ENCODE data around the gene CLEC7A. TPM values are rescaled to one million over a fixed set of nuclear protein-coding genes. Genes with fewer than 3 reads are reported as not detected.

CLEC7A gene
- total RNA-seq, 3 donors from 2014 or later (not counting 1 experiment from before 2014, with no cell fraction given): 7.7 to 22.3 (median 20.8) TPM

GRCh38 chr12:10140001-10140400, 10.0 kb upstream of the CLEC7A start:
- no peak overlapping the region for H3K27ac Mint-ChIP-seq
- H3K4me1 ChIP-seq (ENCODE audit: control insufficient read depth, insufficient read depth, low read length): no peaks in the 10 kb centered on the region

GRCh38 chr12:10136637-10137205, 6.7 kb upstream of the CLEC7A start:
- Histone ChIP-seq H3K27me3 (ENCODE audit: control insufficient read depth, insufficient read depth, low read length) (no peaks in the 10 kb centered on the region), H3K4me1 (ENCODE audit: control insufficient read depth, insufficient read depth, low read length) (no peaks in the 10 kb centered on the region), H3K9me3 (ENCODE audit: control insufficient read depth, insufficient read depth, low read length) (no peaks in the 10 kb centered on the region), H3K36me3 (ENCODE audit: control insufficient read depth, insufficient read depth, low read length) (no peaks in the 10 kb centered on the region), H3K4me3 (ENCODE audit: low read length) (no peak overlapping the region), H3K27ac (ENCODE audit: low read length) (no peak overlapping the region)
- Mint-ChIP-seq H3K27me3 (ENCODE audit: low read depth in 2 of 2) (peaks cover 0 to 3% of the 10 kb centered on the region in 2 donors), H3K36me3 (no peaks in the 10 kb centered on the region), H3K4me3 (no peak overlapping the region), H3K9me3 (no peaks in the 10 kb centered on the region), H3K27ac (no peak overlapping the region), H3K4me1 (no peaks in the 10 kb centered on the region)
- no peak for TF ChIP-seq CTCF (IDR thresholded peaks at IDR 0.05)
- 87% methylated on average over 13 of the region's 13 CpGs for WGBS (ENCODE audit: insufficient coverage)
- ATAC-seq (no peak), DNase-seq (no peak)
- intact Hi-C loops (cut with micrococcal nuclease): no loop called here

More at GRCh38 chr12:10140001-10140400, 10.0 kb upstream of the CLEC7A start:
- Mint-ChIP-seq H3K27me3 (ENCODE audit: low read depth in 2 of 2) (peaks cover 13 to 16% of the 10 kb centered on the region in 2 donors), H3K4me3 (no peak overlapping the region), H3K36me3 (no peaks in the 10 kb centered on the region), H3K9me3 (no peaks in the 10 kb centered on the region), H3K4me1 (no peaks in the 10 kb centered on the region)
- peak; percentile 60 for TF ChIP-seq CTCF (IDR thresholded peaks at IDR 0.05)
- no peak overlapping the region for H3K4me3 ChIP-seq (ENCODE audit: low read length)
- no peak overlapping the region for H3K27ac ChIP-seq (ENCODE audit: low read length)
- intact Hi-C loops (cut with micrococcal nuclease): loop anchor here (1.0 to 10.0 kb wide), 3 partner anchors 195 to 392 kb away; no protein-coding TSS in a partner anchor
- DNase-seq: peak in 1 of 2 donors; percentile 74
- H3K27me3 ChIP-seq (ENCODE audit: control insufficient read depth, insufficient read depth, low read length): peaks cover 4% of the 10 kb centered on the region
- no peaks in the 10 kb centered on the region for H3K36me3 ChIP-seq (ENCODE audit: control insufficient read depth, insufficient read depth, low read length)
- WGBS (ENCODE audit: insufficient coverage): 5% methylated on average over 2 of the region's 2 CpGs
- no peaks in the 10 kb centered on the region for H3K9me3 ChIP-seq (ENCODE audit: control insufficient read depth, insufficient read depth, low read length)
- ATAC-seq: peak; percentile 62 to 66 (median 63)

GRCh38 chr12:10135126-10135525, 5.1 kb upstream of the CLEC7A start:
- H3K27ac ChIP-seq (ENCODE audit: low read length): no peak overlapping the region
- H3K27me3 ChIP-seq (ENCODE audit: control insufficient read depth, insufficient read depth, low read length): no peaks in the 10 kb centered on the region
- no peaks in the 10 kb centered on the region for H3K36me3 ChIP-seq (ENCODE audit: control insufficient read depth, insufficient read depth, low read length)
- Mint-ChIP-seq H3K27me3 (ENCODE audit: low read depth in 2 of 2) (peaks cover 0 to 3% of the 10 kb centered on the region in 2 donors), H3K27ac (no peak overlapping the region), H3K36me3 (no peaks in the 10 kb centered on the region), H3K4me1 (no peaks in the 10 kb centered on the region), H3K9me3 (no peaks in the 10 kb centered on the region), H3K4me3 (no peak overlapping the region)
- H3K9me3 ChIP-seq (ENCODE audit: control insufficient read depth, insufficient read depth, low read length): no peaks in the 10 kb centered on the region
- no peak for DNase-seq
- no peak overlapping the region for H3K4me3 ChIP-seq (ENCODE audit: low read length)
- 100% methylated on average over 2 of the region's 4 CpGs for WGBS (ENCODE audit: insufficient coverage)
- H3K4me1 ChIP-seq (ENCODE audit: control insufficient read depth, insufficient read depth, low read length): no peaks in the 10 kb centered on the region
- intact Hi-C loops (cut with micrococcal nuclease): no loop called here
- TF ChIP-seq CTCF (IDR thresholded peaks at IDR 0.05): no peak
- no peak for ATAC-seq

GRCh38 chr12:10132850-10133370, 2.9 kb upstream of the CLEC7A start:
- Histone ChIP-seq H3K4me3 (ENCODE audit: low read length) (no peak overlapping the region), H3K4me1 (ENCODE audit: control insufficient read depth, insufficient read depth, low read length) (peaks cover 3% of the 10 kb centered on the region), H3K36me3 (ENCODE audit: control insufficient read depth, insufficient read depth, low read length) (no peaks in the 10 kb centered on the region), H3K27ac (ENCODE audit: low read length) (no peak overlapping the region), H3K9me3 (ENCODE audit: control insufficient read depth, insufficient read depth, low read length) (no peaks in the 10 kb centered on the region), H3K27me3 (ENCODE audit: control insufficient read depth, insufficient read depth, low read length) (no peaks in the 10 kb centered on the region)
- intact Hi-C loops (cut with micrococcal nuclease): no loop called here
- Mint-ChIP-seq H3K27ac (no peak overlapping the region), H3K4me3 (no peak overlapping the region), H3K27me3 (ENCODE audit: low read depth in 2 of 2) (peaks cover 3 to 11% of the 10 kb centered on the region in 2 donors), H3K4me1 (no peaks in the 10 kb centered on the region), H3K36me3 (no peaks in the 10 kb centered on the region), H3K9me3 (no peaks in the 10 kb centered on the region)
- ATAC-seq (no peak), DNase-seq (no peak)
- no peak for TF ChIP-seq CTCF (IDR thresholded peaks at IDR 0.05)
- WGBS (ENCODE audit: insufficient coverage): 95% methylated on average over 5 of the region's 6 CpGs
